ENCODE measurements around the gene GRIK4. TPM values are rescaled to one million over a fixed set of nuclear protein-coding genes. Genes with fewer than 3 reads are reported as not detected.
"Not testable (repeated sequence)": the region's sequence is repeated elsewhere in the genome, so short reads cannot be mapped to it uniquely, and the experiment has no call there.

Gene GRIK4
- total RNA-seq, 1 donor from 2014 or later: 0.10 TPM

- DNase-seq (ENCODE audit: low spot score): no peak
Observed at GRCh38 chr11:120974965-120975364, 463.4 kb downstream of the GRIK4 start.

- DNase-seq (ENCODE audit: low spot score): no peak
Observed at GRCh38 chr11:120977266-120978137, 466.0 kb downstream of the GRIK4 start.

- DNase-seq (ENCODE audit: low spot score): no peak
Observed at GRCh38 chr11:120978701-120979100, 467.2 kb downstream of the GRIK4 start.

GRCh38 chr11:120985718-120986569, 474.4 kb downstream of the GRIK4 start:
- DNase-seq (ENCODE audit: low spot score): no peak

- no peak for DNase-seq (ENCODE audit: low spot score)
Observed at GRCh38 chr11:120988603-120989002, 477.1 kb downstream of the GRIK4 start.

- no peak for DNase-seq (ENCODE audit: low spot score)
Observed at GRCh38 chr11:120991830-120992686, 480.5 kb downstream of the GRIK4 start.

- no peak for DNase-seq (ENCODE audit: low spot score)
Observed at GRCh38 chr11:120994091-120994859, 482.7 kb downstream of the GRIK4 start.

- no peak for DNase-seq (ENCODE audit: low spot score)
Observed at GRCh38 chr11:120995184-120995583, 483.6 kb downstream of the GRIK4 start.

GRCh38 chr11:120996973-120997372, 485.4 kb downstream of the GRIK4 start:
- no peak for DNase-seq (ENCODE audit: low spot score)

GRCh38 chr11:120998581-120998980, 487.0 kb downstream of the GRIK4 start:
- DNase-seq (ENCODE audit: low spot score): no peak

- DNase-seq (ENCODE audit: low spot score): no peak
Observed at GRCh38 chr11:121004206-121004840, 492.8 kb downstream of the GRIK4 start.

- DNase-seq (ENCODE audit: low spot score): no peak
Observed at GRCh38 chr11:121006922-121007321, 495.4 kb downstream of the GRIK4 start.

- no peak for DNase-seq (ENCODE audit: low spot score)
Observed at GRCh38 chr11:121008551-121008950, 497.0 kb downstream of the GRIK4 start.

- DNase-seq (ENCODE audit: low spot score): no peak
Observed at GRCh38 chr11:121012091-121012490, 500.5 kb downstream of the GRIK4 start.

- DNase-seq (ENCODE audit: low spot score): no peak
Observed at GRCh38 chr11:121018746-121019145, 507.2 kb downstream of the GRIK4 start.

GRCh38 chr11:121021718-121022117, 510.2 kb downstream of the GRIK4 start:
- DNase-seq (ENCODE audit: low spot score): not testable (repeated sequence)

GRCh38 chr11:121023848-121024751, 512.6 kb downstream of the GRIK4 start, which contains the start of gene TBCEL:
Gene TBCEL, plus strand, starts transcription at chr11:121024102. Its CDS starts 21,589 bp downstream, at chr11:121045691.
- DNase-seq (ENCODE audit: low spot score): peak; percentile 93

GRCh38 chr11:121024989-121025388, 513.4 kb downstream of the GRIK4 start:
- no peak for DNase-seq (ENCODE audit: low spot score)

GRCh38 chr11:121029153-121029552, 517.6 kb downstream of the GRIK4 start:
- no peak for DNase-seq (ENCODE audit: low spot score)

Data from mesenteric fat pad (tissue), 1 donor.